HUES6 (cell line): Measurements from ENCODE around the gene NOS1.

Experiments used
- H3K27ac ChIP-seq: 2 replicates; pipeline ENCODE4 v1.7.0; 2013; ENCODE audit warnings: low read depth, mild to moderate bottlenecking, low read length, inconsistent platforms
- H3K27me3 ChIP-seq: 2 replicates; pipeline ENCODE4 v1.6.1; 2013; ENCODE audit warnings: low read length; ENCODE audit not compliant: control insufficient read depth, insufficient read depth
- H3K36me3 ChIP-seq: 2 replicates; pipeline ENCODE4 v1.6.1; 2013; ENCODE audit warnings: low read length; ENCODE audit not compliant: control insufficient read depth, insufficient read depth
- H3K4me1 ChIP-seq: 2 replicates; pipeline ENCODE4 v1.6.1; 2013; ENCODE audit warnings: low read length; ENCODE audit not compliant: control insufficient read depth, insufficient read depth
- H3K4me3 ChIP-seq: 2 replicates; pipeline ENCODE4 v1.5.1; 2013; ENCODE audit warnings: low read depth, low read length
- H3K9ac ChIP-seq: one replicate; pipeline ENCODE4 v1.6.1; 2013; ENCODE audit warnings: mild to moderate bottlenecking, low read length
- H3K9me3 ChIP-seq: 2 replicates; pipeline ENCODE4 v1.6.1; 2013; ENCODE audit warnings: low read depth, low read length; ENCODE audit not compliant: control insufficient read depth, insufficient read depth

NOS1 gene

GRCh38 chr12:117363953-117364486 lies 2.6 kb upstream of the NOS1 start:
- H3K27ac ChIP-seq: no peak overlapping the region
- H3K9ac ChIP-seq: no peak overlapping the region
- H3K9me3 ChIP-seq: no peaks in the 10 kb centered on the region
- H3K4me3 ChIP-seq: no peak overlapping the region
- H3K36me3 ChIP-seq: no peaks in the 10 kb centered on the region
- H3K4me1 ChIP-seq: 0 out of 2 replicates have a peak, but pooled peaks cover 3% of the 10 kb centered on the region
- H3K27me3 ChIP-seq: peaks cover 78% of the 10 kb centered on the region

- Histone ChIP-seq H3K4me3 (no peak overlapping the region), H3K36me3 (no peaks in the 10 kb centered on the region), H3K27ac (no peak overlapping the region)
These were observed 1.7 kb upstream of the NOS1 start for GRCh38 chr12:117363056-117363662.

GRCh38 chr12:117362391-117362790 lies 965 bp upstream of the NOS1 start:
- H3K4me3 ChIP-seq: no peak overlapping the region
- H3K27ac ChIP-seq: no peak overlapping the region
- no peak overlapping the region for H3K9ac ChIP-seq
- peaks cover 95% of the 10 kb centered on the region for H3K27me3 ChIP-seq
- no peaks in the 10 kb centered on the region for H3K36me3 ChIP-seq
- no peaks in the 10 kb centered on the region for H3K9me3 ChIP-seq
- 0 out of 2 replicates have a peak, but pooled peaks cover 3% of the 10 kb centered on the region for H3K4me1 ChIP-seq

More at GRCh38 chr12:117363056-117363662, 1.7 kb upstream of the NOS1 start:
- 0 out of 2 replicates have a peak, but pooled peaks cover 3% of the 10 kb centered on the region for H3K4me1 ChIP-seq
- H3K9ac ChIP-seq: no peak overlapping the region
- no peaks in the 10 kb centered on the region for H3K9me3 ChIP-seq
- peaks cover 87% of the 10 kb centered on the region for H3K27me3 ChIP-seq

GRCh38 chr12:117361905-117362304 lies 479 bp upstream of the NOS1 start:
- no peaks in the 10 kb centered on the region for H3K9me3 ChIP-seq
- no peak overlapping the region for H3K27ac ChIP-seq
- H3K36me3 ChIP-seq: no peaks in the 10 kb centered on the region
- H3K27me3 ChIP-seq: peaks cover 100% of the 10 kb centered on the region
- no peak overlapping the region for H3K9ac ChIP-seq
- peak overlapping the region; percentile 94 for H3K4me3 ChIP-seq
- 0 out of 2 replicates have a peak, but pooled peaks cover 3% of the 10 kb centered on the region for H3K4me1 ChIP-seq

- Histone ChIP-seq H3K36me3 (no peaks in the 10 kb centered on the region), H3K9ac (peak overlapping the region; percentile 42), H3K4me1 (0 out of 2 replicates have a peak, but pooled peaks cover 3% of the 10 kb centered on the region), H3K27ac (no peak overlapping the region), H3K27me3 (peaks cover 99% of the 10 kb centered on the region), H3K9me3 (no peaks in the 10 kb centered on the region), H3K4me3 (peak overlapping the region; percentile 94)
These were observed 677 bp downstream of the NOS1 start for GRCh38 chr12:117360551-117361346.

GRCh38 chr12:117360222-117360550 lies 1.2 kb downstream of the NOS1 start:
- 0 out of 2 replicates have a peak, but pooled peaks cover 3% of the 10 kb centered on the region for H3K4me1 ChIP-seq
- H3K4me3 ChIP-seq: peak overlapping the region; percentile 94
- H3K27ac ChIP-seq: no peak overlapping the region
- H3K9me3 ChIP-seq: no peaks in the 10 kb centered on the region
- no peaks in the 10 kb centered on the region for H3K36me3 ChIP-seq
- H3K27me3 ChIP-seq: peaks cover 95% of the 10 kb centered on the region
- H3K9ac ChIP-seq: peak overlapping the region; percentile 42

GRCh38 chr12:117359029-117359845 lies 2.2 kb downstream of the NOS1 start:
- H3K27me3 ChIP-seq: peaks cover 92% of the 10 kb centered on the region
- H3K4me3 ChIP-seq: peak overlapping the region; percentile 38
- no peaks in the 10 kb centered on the region for H3K36me3 ChIP-seq
- H3K9me3 ChIP-seq: no peaks in the 10 kb centered on the region
- no peak overlapping the region for H3K9ac ChIP-seq
- 0 out of 2 replicates have a peak, but pooled peaks cover 3% of the 10 kb centered on the region for H3K4me1 ChIP-seq
- H3K27ac ChIP-seq: no peak overlapping the region

- H3K27ac ChIP-seq: no peak overlapping the region
- no peaks in the 10 kb centered on the region for H3K36me3 ChIP-seq
- H3K27me3 ChIP-seq: peaks cover 65% of the 10 kb centered on the region
These were observed 5.4 kb downstream of the NOS1 start for GRCh38 chr12:117356048-117356447.

GRCh38 chr12:117352883-117353282 lies 8.5 kb downstream of the NOS1 start:
- peaks cover 33% of the 10 kb centered on the region for H3K27me3 ChIP-seq
- H3K36me3 ChIP-seq: no peaks in the 10 kb centered on the region
- H3K9ac ChIP-seq: no peak overlapping the region
- 0 out of 2 replicates have a peak, but pooled peaks cover 4% of the 10 kb centered on the region for H3K4me1 ChIP-seq
- no peak overlapping the region for H3K27ac ChIP-seq
- H3K9me3 ChIP-seq: no peaks in the 10 kb centered on the region
- H3K4me3 ChIP-seq: no peak overlapping the region

More at GRCh38 chr12:117356048-117356447, 5.4 kb downstream of the NOS1 start:
- Histone ChIP-seq H3K9me3 (no peaks in the 10 kb centered on the region), H3K9ac (no peak overlapping the region), H3K4me1 (0 out of 2 replicates have a peak, but pooled peaks cover 8% of the 10 kb centered on the region), H3K4me3 (no peak overlapping the region)

GRCh38 chr12:117352206-117352605 lies 9.2 kb downstream of the NOS1 start:
- H3K27ac ChIP-seq: no peak overlapping the region
- no peak overlapping the region for H3K4me3 ChIP-seq
- no peaks in the 10 kb centered on the region for H3K9me3 ChIP-seq
- no peak overlapping the region for H3K9ac ChIP-seq
- H3K27me3 ChIP-seq: peaks cover 27% of the 10 kb centered on the region
- peaks cover 8% of the 10 kb centered on the region; the same call in 1 of the 2 replicates for H3K4me1 ChIP-seq
- H3K36me3 ChIP-seq: no peaks in the 10 kb centered on the region
